ENCODE results near the gene CGB2.

CGB2 gene

GRCh38 chr19:49081273-49081672 is 49.6 kb downstream of the CGB2 start:
- Histone ChIP-seq H3K9me3 (ENCODE audit: control insufficient read depth, low read depth, low read length) (no peaks in the 10 kb centered on the region), H3K27ac (ENCODE audit: low read length) (no peak overlapping the region), H3K36me3 (ENCODE audit: control insufficient read depth, low read depth, low read length) (no peaks in the 10 kb centered on the region), H3K27me3 (ENCODE audit: control insufficient read depth, insufficient read depth, low read length) (peaks cover 8% of the 10 kb centered on the region), H3K9ac (ENCODE audit: low read length) (no peak overlapping the region), H3K4me1 (ENCODE audit: control insufficient read depth, low read depth, low read length) (no peaks in the 10 kb centered on the region), H3K4me3 (ENCODE audit: low read length) (no peak overlapping the region)

All from iPS-18a (cell line).